HL-60/S4 treated with retinoic acid at 250 ng/mL for 4 days and 3 days (cell line): ENCODE data around the gene GLCE.

ENCODE experiments used
- in situ Hi-C: fragments of 300-500 bp; cut with MboI; formaldehyde crosslinking; loops from 2 replicates; pipeline ENCODE4 v1.7.0; 2022; ENCODE audit warnings: low sequenced_read_pairs

The GLCE gene

GRCh38 chr15:69314736-69315135 lies 154.3 kb downstream of the GLCE start:
- in situ Hi-C loops, result no loop called here

GRCh38 chr15:69315402-69316110 lies 155.1 kb downstream of the GLCE start:
- in situ Hi-C loops, result no loop called here

GRCh38 chr15:69316291-69316690 lies 155.9 kb downstream of the GLCE start:
- in situ Hi-C loops, result no loop called here

GRCh38 chr15:69317392-69317841 lies 157.0 kb downstream of the GLCE start:
- in situ Hi-C loops, result no loop called here

GRCh38 chr15:69318033-69318432 lies 157.6 kb downstream of the GLCE start:
- in situ Hi-C loops, result no loop called here

- in situ Hi-C loops, result no loop called here
These were observed 159.2 kb downstream of the GLCE start for GRCh38 chr15:69319384-69320375.

GRCh38 chr15:69320977-69321554 lies 160.6 kb downstream of the GLCE start:
- in situ Hi-C loops, result no loop called here
